HG03135 (cell line): ENCODE results near the gene LINGO3.

ENCODE experiments used
- ATAC-seq: cut with Tn5 transposase; IDR thresholded peaks from one replicate; pipeline ENCODE4 v1.9.1; 2021; ENCODE audit warnings: mild to moderate bottlenecking, moderate library complexity; ENCODE audit not compliant: unreplicated experiment

Gene LINGO3

GRCh38 chr19:2339644-2340310, 31.8 kb upstream of the LINGO3 start:
- no peak for ATAC-seq

DNA sequence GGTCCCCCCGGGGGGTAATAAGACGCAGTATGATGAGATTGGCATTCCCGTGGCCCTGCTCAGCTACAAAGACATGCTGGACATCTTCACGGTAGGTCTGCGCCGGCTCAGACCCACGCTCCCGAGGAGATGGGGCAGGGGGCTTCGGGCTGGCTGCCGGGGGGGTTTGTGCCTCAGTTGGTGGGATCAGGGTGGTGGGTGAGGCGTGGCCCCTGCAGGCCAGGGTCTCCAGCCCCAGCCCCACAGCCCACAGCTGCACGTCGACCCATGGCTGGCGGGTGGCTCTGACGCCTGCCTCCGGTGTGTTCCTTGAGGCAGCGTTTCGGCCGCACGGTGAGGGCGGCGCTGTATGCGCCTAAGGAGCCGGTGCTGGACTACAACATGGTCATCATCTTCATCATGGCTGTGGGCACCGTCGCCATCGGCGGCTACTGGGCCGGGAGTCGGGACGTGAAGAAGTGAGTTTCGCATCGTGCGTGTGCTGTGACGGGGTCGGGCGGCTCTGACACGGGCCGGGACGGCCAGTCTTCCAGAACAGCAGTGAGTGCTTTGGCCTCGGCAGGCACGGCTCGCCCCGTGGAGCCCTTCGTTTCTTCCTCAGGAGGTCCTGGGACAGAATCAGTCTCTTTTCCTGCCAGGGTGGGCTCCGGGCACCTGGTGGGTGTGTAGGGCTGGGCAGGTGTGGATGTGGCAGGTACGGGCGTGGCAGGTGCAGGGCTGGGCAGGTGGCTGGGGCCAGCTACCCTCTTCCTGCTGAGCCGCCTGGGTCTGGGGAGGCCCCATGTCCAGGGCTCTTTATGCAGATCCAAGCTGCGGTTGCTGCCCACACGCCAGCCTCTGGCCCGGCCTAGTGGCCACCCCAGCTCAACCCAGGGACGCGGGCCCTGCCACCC, 31.0 kb upstream of the LINGO3 start:
- no peak for ATAC-seq

GRCh38 chr19:2338055-2338615, 30.2 kb upstream of the LINGO3 start:
- ATAC-seq, result no peak

DNA sequence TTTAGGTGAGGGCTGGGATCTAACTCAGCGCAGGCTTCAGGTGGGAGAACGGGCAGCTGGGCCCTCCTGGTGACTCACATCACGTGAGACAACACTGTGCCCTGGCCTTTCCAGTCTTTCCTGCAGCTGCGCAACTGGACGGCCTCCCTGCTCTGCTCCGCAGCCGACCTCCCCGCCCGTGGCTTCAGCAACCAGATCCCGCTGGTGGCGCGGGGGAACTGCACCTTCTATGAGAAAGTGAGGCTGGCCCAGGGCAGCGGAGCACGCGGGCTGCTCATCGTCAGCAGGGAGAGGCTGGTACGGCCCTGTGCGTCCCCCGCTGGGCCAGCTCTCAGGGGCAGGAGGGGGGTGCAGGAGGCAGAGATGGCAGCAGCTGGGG, 29.4 kb upstream of the LINGO3 start:
- no peak for ATAC-seq

DNA sequence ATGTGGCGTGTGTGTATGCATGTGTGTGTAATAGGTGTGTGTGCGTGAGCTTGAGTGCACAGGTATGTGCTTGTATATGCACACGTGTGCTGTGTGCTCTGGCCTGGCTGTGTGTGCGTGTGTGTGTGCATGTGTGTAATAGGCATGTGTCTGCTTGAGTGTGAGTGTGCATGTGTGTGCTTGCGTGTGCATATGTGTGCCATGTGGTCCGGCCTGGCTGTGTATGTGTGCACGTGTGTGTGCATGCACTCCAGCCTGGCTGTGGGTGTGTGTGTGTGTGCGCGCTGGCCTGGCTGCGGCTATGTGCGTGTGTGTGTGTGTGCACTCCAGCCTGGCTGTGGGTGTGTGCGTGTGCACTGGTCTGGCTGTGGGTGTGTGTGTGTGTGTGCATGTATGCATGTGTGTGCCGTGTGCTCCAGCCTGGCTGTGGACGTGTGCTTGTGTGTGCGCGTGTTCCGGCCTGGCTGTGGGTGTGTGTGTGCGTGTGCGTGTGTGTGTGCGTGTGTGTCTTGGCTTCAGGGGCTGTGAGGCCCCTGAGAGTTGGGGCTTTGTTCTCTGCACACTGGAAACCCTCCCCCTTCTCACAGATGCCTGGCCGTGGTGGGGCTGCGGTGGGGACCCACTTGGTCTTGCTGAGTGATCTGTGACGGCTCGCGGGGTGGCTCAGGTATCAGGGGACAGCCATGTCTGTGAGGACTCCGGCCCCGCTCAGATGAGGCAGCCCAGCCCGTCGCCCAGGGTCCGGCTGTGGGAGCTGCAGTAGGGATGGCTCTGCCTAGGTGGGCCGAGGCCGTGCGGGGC, 28.8 kb upstream of the LINGO3 start:
- ATAC-seq, result no peak

DNA sequence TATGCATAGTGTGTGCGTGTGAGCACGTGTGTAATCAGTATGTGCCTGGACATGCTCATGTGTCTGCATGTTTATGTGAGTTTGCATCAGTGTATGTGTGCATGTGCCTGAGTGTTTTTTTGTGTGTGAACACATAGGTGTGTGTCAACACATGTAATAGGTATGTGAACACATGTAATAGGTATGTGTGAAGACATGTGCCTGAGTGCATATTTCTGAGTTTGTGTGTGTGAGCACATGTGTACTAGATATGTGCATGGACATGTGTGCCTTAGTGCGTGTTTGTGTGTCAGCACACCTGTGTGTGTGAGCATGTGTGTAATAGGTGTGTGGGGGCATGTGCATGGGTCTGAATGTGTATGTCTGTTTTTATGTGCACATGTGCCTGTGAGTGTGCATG, 27.9 kb upstream of the LINGO3 start:
- no peak for ATAC-seq

DNA sequence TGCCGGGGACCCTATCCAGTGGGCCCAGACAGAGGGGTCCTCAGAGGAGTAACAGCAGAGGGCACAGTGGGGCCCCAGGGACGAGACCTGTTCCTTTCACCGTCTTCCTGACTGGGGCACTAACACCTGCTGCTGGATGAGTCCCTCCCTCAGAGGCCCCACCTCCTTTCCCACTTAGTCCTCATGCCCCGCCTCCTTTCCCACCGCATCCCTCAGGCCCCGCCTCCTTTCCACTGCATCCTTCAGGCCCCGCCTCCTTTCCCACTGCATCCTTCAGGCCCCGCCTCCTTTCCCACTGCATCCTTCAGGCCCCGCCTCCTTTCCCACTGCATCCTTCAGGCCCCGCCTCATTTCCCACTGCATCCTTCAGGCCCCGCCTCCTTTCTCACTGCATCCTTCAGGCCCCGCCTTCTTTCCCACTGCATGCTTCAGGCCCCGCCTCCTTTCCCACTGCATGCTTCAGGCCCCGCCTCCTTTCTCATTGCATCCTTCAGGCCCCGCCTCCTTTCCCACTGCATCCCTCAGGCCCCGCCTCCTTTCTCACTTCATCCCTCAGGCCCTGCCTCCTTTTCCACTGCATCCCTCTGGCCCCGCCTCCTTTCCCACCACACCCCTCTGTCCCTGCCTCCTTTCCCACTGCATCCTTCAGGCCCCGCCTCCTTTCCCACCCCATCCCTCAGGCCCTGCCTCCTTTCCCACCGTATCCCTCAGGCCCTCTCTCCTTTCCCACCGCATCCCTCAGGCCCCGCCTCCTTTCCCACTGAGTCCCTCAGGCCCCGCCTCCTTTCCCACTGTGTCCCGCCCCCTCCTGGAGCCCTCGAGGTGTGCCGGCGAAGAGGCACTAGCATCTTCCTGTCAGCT, 27.3 kb upstream of the LINGO3 start:
- no peak for ATAC-seq

DNA sequence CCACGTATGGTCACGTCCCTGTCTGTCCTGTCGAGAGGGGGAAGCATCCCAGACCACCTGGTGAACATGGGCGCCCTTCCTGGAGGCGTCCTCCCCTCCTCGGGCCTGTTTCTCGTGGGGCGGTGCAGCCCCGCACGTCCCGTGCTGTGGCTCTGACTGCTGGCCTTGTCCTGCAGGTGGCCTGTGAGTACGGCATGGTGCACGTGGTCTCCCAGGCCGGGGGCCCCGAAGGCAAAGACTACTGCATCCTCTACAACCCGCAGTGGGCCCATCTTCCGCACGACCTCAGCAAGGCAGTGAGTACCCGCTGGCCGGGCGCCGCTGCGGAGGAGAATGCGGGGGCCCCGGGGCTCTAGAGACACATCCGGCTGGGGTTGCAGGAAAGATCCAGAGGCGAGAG, 26.5 kb upstream of the LINGO3 start:
- ATAC-seq, result no peak

GRCh38 chr19:2333807-2334211, 25.9 kb upstream of the LINGO3 start:
- no peak for ATAC-seq

DNA sequence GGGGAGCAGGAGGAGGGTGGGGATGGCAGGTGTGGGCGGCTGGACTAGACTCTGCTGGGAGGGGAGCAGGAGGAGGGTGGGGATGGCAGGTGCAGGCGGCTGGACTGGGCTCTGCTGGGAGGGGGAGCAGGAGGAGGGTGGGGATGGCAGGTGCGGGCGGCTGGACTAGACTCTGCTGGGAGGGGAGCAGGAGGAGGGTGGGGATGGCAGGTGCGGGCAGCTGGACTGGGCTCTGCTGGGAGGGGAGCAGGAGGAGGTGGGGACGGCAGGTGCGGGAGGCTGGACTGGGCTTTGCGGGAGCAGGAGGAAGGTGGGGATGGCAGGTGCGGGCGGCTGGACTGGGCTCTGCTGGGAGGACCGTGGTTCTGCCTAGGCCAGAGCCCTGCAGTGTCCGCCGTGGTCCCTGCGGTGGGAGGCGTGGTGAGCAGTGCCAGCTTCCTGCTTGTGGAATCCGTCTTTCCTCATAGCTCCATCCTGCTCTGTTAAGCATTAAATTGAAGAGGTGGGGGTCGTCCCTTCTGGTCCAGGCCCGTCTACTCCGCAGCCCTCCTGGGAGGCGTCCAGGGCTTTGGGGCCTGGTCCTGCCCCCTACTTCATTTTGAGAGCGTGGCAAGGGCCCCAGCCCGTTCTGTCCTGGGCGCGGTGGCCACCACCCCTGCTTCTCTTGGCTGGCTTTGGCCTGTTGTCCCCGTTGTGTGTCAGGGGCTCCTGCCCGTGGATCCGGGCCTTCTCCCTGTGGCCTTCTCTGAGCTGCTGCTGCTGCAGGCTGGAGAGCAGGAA, 25.3 kb upstream of the LINGO3 start:
- no peak for ATAC-seq

DNA sequence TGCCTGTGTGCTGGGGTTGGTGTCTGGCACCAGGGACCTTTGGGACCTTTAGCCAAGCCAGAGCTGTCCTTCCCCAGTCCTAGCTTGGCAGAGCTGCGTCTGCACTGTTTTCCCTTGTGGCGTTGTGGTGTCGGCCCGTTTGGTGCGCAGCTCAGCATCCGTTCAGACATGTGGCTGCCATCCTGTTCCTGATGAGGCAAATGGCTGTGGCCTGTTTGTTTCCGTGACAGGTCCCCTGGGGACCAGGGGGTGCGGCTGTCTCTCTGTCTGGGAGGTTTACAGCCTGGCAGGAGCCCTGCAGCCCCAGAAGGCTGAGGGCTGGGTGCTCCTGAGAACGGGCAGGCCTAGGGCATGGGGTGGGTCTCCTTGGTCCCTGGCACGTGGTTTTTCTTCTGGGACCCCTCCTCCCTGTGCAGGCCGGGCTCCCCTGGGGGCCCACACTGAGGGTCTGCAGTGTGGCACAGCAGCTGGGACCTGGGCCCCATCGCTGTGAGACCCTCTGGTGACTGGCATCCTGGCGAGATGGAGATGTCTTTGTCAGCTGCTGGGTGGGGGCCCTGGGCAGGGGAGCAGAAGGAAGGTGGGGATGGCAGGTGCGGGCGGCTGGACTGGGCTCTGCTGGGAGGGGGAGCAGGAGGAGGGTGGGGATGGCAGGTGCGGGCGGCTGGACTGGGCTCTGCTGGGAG, 24.5 kb upstream of the LINGO3 start:
- ATAC-seq, result no peak

DNA sequence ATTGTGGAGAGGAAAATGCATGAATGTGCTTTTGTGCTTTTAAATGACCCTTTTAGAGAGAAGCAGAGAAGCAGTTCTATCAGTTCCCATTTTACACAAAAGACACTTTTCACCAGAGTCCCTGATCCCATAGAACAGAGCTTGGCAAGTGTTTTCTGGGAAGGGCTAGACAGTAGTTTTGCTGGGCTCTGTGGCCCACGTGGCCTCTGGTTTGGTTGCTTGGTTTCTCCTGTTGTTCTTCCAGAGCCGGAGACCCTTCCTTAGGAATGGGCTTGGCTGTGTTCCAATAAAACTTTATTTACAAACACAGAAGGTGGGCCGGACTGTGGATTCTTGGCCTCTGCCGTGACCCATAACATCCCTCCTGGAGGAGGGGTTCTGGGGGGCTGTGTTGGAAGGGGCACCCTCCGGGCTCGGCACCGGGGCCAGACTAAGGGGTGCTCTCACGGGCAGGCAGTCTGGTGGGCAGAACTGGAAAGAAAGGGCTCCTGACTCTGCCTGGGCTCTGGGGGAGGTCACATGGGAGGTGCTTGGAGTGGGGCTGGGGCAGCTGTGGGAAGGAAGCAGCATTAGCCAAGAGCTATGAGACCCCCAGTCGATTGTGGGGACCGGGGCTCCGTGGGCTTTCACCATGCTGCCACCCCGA, 23.8 kb upstream of the LINGO3 start:
- no peak for ATAC-seq

GRCh38 chr19:2330632-2331284, 22.8 kb upstream of the LINGO3 start:
- ATAC-seq, result no peak

DNA sequence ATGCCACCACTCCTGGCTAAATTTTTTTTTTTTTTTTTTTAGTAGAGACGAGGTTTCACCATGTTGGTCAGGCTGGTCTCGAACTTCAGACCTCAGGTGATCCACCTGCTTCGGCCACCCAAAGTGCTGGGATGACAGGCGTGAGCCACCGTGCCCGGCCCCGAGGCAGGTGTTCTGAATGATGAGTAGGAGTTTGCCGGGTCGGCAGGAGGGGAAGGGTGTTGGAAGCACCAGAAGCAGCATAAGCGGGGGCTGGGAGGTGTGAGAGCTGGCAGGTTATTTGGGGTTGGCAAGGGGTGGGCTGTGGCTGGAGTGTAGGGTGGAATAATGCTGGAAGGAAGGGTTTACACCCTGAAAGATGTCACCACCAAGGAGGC, 22.3 kb upstream of the LINGO3 start:
- no peak for ATAC-seq

GRCh38 chr19:2329501-2329916, 21.6 kb upstream of the LINGO3 start:
- ATAC-seq, result no peak

- no peak for ATAC-seq
These were observed 21.2 kb upstream of the LINGO3 start for GRCh38 chr19:2329149-2329478.

GRCh38 chr19:2328401-2329148, 20.6 kb upstream of the LINGO3 start, which contains the start of the genes LSM7 and SPPL2B:
LSM7 (minus strand) TSS chr19:2328586; CDS start chr19:2328566, 20 bp downstream.
SPPL2B (plus strand) TSS chr19:2328684; CDS start chr19:2328710, 26 bp downstream.
- peak; percentile 48 for ATAC-seq
